Eye (tissue), 1 donor: ENCODE measurements around the gene NEU2.
A peak's percentile ranks its signal among the peaks of the same experiment; 100 is the strongest.

Experiments
- DNase-seq: peaks from one replicate; pipeline ENCODE4 v3.0.0-alpha.2; 2015

The NEU2 gene

GRCh38 chr2:233032551-233033320 lies at the start of gene NEU2:
Gene NEU2, plus strand, starts transcription at chr2:233032672. Its CDS starts 0 bp downstream, at chr2:233032672.
- DNase-seq: peak; percentile 44

GRCh38 chr2:232982926-232983668 lies 49.4 kb upstream of the NEU2 start:
- DNase-seq: no peak

GRCh38 chr2:232983669-232984140 lies 48.8 kb upstream of the NEU2 start:
- no peak for DNase-seq

- no peak for DNase-seq
Observed at GRCh38 chr2:232984451-232985207, 47.8 kb upstream of the NEU2 start.

- no peak for DNase-seq
Observed at GRCh38 chr2:232986155-232986554, 46.3 kb upstream of the NEU2 start.

GRCh38 chr2:232993231-232993821 lies 39.1 kb upstream of the NEU2 start:
- no peak for DNase-seq

GRCh38 chr2:232994446-232994845 lies 38.0 kb upstream of the NEU2 start:
- DNase-seq: no peak

GRCh38 chr2:232997749-232998665 lies 34.5 kb upstream of the NEU2 start:
- no peak for DNase-seq

- DNase-seq: no peak
Observed at GRCh38 chr2:232998666-232998985, 33.8 kb upstream of the NEU2 start.

- DNase-seq: peak; percentile 39
Observed at GRCh38 chr2:232999354-232999753, 33.1 kb upstream of the NEU2 start.

- DNase-seq: no peak
Observed at GRCh38 chr2:233000886-233001750, 31.4 kb upstream of the NEU2 start.

- no peak for DNase-seq
Observed at GRCh38 chr2:233002829-233003657, 29.4 kb upstream of the NEU2 start.

GRCh38 chr2:233003658-233004555 lies 28.6 kb upstream of the NEU2 start:
- no peak for DNase-seq

GRCh38 chr2:233005096-233005495 lies 27.4 kb upstream of the NEU2 start:
- no peak for DNase-seq

- DNase-seq: no peak
Observed at GRCh38 chr2:233006648-233007047, 25.8 kb upstream of the NEU2 start.

GRCh38 chr2:233007270-233007669 lies 25.2 kb upstream of the NEU2 start:
- DNase-seq: no peak

GRCh38 chr2:233007739-233008138 lies 24.7 kb upstream of the NEU2 start:
- no peak for DNase-seq

- DNase-seq: no peak
Observed at GRCh38 chr2:233009661-233010060, 22.8 kb upstream of the NEU2 start.
